Stimulated activated CD8-positive, alpha-beta memory T cell treated with anti-CD3 and anti-CD28 coated beads, Interleukin-7, amount 100 ng/mL, for 4 hours (primary cell): ENCODE results near the gene TBC1D24.

Experiments
- DNase-seq, 2 donors: peaks; one replicate each; pipeline ENCODE4 v3.0.0-alpha.2; 2020; ENCODE audit warnings: low read depth in 2 of 2

TBC1D24 gene

DNA sequence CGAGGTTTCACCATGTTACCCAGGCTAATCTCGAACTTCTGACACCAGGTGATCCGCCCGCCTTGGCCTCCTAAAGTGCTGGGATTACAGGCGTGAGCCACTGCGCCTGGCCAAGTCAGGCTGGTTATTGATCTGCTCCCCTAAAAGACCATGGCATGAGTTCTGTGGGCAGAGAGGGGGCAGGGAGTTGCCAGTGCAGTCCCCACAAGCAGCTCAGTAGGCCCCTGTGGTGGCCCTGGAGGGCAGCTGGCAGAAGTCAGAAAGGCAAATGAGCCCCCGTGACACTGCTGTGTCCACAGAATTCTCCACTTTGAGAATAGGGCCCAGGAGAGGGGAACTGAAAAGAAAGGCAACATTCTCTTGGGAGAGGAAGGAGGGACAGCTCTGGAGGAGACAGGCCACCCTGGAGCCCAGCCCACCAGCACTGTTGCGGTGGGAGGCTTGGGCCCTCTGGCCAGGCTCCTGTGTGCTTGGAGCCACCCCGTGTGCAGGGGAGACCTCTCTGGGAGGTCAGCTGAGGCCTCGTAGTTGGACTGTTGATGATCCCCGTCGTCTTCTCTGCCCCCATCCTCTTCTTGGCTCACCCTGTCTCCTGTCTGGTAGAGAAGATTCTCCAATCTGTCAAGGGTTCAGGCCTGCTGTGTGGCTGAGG, 43.2 kb downstream of the TBC1D24 start:
- no peak for DNase-seq

DNA sequence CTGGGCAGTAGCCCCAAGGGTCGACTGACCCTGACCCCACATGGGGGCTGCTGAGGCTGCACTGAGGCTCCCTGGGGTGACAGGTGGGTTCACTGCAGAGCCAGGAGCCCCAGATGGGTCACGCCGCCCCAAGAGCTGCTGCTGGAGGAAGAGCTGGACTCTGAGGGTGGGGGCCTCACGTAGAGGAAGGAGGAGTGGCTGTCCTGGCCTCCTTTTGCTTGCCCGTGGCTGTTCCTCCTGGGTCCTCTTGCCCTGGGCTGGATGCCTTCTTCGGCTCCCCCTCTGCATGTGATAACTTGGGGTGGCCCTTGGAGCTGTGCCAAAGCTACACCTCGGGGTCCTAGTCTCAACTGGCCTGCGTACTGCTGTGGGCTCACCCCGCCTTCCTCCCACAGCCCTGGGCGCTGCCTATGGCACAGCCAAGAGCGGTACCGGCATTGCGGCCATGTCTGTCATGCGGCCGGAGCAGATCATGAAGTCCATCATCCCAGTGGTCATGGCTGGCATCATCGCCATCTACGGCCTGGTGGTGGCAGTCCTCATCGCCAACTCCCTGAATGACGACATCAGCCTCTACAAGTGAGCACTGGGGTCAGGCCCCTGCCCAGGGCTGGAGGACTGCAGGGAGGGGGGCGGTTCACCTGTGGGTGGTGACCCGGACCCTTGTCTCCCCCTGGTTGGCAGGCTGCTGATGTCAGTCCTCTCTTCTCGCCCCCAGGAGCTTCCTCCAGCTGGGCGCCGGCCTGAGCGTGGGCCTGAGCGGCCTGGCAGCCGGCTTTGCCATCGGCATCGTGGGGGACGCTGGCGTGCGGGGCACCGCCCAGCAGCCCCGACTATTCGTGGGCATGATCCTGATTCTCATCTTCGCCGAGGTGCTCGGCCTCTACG, 44.1 kb downstream of the TBC1D24 start:
- DNase-seq, result no peak

DNA sequence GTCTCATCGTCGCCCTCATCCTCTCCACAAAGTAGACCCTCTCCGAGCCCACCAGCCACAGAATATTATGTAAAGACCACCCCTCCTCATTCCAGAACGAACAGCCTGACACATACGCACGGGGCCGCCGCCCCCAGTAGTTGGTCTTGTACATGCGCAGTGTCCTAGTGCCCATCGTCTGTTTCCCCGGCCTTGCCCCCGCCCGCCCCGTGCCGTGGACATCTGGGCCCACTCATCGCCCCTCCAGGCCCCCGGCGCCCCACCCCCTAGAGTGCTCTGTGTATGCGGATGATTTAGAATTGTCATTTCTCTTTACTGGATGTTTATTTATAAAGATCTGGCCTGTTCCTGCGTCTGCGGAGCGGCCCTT, 44.8 kb downstream of the TBC1D24 start:
- no peak for DNase-seq

DNA sequence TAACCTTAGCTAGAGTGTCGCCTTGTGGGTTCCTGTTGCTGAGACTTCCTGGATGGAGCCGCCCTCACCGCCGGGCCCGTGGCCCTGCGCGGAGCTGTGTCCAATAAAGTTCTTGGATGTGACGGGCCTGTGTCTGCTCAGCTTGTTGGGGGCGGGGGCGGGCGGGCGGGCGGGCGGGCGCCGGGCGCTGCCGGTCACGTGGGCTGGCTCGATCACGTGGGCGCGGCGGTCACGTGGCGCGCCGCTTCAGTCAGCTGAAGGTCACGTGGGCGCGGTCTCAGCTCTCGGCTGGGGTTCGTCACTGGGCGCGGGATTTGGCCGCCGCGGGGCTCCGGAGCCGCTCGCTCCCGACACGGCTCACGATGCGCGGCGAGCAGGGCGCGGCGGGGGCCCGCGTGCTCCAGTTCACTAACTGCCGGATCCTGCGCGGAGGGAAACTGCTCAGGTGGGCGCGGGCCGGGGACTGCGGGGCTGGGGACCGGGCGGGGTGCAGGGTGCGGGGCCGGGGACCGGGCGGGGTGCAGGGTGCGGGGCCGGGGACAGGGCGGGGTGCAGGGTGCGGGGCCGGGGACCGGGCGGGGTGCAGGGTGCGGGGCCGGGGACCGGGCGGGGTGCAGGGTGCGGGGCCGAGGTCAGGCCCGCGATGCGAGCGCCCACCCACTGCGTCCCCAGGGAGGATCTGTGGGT, 45.3 kb downstream of the TBC1D24 start, which contains the start of gene AMDHD2:
Gene AMDHD2 (plus strand): TSS at position 275 of the 687 bp plus-strand sequence. CDS start 88 bp downstream, at position 363.
- peak; percentile 73 to 87 for DNase-seq

DNA sequence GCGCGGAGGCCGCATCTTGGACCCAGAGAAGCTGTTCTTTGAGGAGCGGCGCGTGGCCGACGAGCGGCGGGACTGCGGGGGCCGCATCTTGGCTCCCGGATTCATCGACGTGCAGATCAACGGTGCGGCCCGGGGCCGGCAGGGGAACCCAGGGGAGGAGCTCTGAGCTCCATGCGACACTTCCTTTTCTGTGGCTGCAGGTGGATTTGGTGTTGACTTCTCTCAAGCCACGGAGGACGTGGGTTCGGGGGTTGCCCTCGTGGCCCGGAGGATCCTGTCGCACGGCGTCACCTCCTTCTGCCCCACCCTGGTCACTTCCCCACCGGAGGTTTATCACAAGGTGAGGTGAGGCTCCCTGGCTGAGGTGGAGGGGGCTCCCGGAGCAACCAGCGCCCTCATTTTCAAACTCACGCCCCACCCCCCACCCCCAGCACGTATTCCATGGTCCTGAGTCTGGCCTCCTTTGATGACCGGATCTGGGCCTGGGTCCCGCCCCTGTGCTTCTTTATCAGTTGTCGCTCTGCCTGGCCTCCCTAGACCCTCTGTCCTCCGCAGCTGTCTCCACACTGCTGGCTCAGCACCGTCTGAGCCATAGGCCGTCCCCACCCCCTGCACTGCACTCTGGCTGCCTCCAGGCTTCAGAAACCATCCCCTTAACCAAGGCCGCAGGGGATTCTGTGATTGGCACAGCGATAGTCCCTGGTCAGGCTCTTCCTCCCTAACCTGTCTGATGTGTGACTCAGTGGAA, 46.0 kb downstream of the TBC1D24 start:
- peak in 1 of 2 donors; percentile 25 for DNase-seq

DNA sequence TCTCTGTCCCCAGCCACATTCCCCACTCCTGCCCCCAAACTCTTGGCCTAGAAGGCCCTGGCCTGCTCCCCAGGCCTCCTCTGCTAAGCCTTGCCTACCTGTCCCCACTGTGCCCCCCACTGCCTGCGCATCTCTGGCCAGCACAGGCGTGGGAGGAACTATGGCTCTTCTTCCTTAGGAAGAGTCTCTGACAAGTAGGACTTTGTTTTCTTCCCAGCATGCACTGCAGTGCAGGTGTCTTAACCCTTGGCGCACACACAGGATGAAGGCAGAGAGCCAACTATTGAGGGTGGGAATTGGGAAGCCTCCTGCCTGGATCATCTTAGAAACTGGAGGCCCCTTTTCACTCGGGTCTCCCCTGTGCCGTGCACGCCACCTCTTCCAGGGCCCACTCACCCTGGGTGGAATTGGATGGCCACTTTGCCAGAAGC, 48.9 kb downstream of the TBC1D24 start:
- DNase-seq, result no peak

DNA sequence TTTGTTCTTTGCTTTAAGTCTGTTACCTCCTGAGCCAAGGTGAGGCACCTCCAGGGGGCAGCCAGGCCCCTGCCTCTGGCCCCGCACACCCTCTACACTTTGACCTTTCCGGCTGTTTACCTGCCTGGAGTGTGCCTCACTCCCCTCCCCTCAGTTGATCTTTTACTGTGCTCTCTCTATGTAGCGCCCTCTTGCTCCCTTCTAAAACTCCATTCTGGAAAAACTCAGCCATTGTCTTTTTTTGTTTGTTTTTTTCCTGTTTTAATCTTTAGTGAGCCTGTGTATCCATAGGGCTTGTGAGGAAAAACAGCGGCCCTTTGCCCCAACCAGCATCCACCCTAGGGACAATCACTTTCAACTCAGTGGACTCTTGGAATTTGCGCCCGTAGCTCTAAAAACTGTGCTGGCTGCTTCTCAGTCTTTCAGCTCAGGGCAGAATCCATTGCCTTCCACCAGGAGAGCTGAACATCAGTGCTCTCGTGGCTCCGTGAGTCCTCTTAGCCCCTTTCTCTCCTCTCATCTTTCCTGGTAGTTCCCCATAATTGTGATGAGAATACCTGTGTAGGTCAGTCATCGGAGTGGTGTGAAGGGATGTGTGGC, 49.5 kb downstream of the TBC1D24 start:
- no peak for DNase-seq

DNA sequence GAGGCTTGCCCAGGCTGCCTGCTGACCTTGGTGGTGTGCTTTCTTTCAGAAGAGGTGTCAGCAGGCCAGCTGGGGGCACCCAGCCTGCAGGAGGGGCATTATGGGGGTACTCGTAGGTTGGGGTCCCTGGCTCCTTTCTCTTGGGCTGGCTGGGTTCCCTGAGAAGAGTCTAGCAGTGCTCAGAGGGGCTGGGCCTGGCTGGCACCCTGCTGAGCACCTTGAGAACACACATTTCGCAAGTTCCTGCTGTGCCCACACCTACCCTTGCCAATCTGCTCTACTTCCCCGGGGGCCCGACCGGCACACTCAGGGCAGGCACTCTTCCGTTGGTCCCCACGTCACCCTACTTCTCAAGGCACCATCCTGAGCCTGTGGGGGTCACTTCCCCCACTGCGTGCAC, 51.2 kb downstream of the TBC1D24 start:
- no peak for DNase-seq

DNA sequence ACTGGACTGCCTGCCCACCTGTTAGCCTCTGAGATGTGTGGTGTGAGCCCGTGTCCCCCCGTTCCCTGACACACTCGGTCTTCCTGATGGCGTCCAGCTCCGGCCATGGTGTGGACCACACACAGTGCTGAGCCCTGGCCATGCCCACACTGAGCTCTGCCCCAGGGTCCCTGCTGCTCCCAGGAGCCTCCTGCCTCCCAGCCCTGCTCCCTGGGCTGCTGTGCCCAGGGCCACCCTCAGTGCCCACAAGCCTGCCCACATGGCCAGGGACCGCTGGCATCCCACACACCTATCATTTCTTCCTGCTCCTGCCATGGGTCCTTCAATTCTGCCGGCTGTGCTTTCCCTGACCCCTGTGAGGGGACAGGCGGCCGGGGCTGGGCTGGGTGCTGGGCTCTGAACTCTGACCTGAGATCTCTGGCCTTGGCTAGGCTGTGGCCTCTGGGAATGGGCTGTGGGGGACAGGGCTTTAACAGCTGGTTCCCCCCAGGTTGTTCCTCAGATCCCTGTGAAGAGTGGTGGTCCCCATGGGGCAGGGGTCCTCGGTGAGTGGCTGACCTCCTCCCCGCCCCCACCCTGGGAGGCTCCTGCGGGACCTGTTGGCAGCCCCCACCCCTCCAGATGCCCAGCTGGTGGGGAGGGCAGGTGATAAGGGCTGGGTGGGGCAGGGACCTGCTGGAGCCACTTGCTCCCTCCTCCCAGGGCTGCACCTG, 52.3 kb downstream of the TBC1D24 start:
- no peak for DNase-seq

DNA sequence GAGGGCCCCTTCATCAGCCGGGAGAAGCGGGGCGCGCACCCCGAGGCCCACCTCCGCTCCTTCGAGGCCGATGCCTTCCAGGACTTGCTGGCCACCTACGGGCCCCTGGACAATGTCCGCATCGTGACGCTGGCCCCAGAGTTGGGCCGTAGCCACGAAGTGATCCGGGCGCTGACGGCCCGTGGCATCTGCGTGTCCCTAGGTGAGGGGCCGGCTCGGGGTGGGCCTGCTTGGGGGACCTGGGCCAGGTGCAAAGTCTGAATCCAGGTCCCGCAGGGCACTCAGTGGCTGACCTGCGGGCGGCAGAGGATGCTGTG, 52.8 kb downstream of the TBC1D24 start:
- DNase-seq, result no peak

DNA sequence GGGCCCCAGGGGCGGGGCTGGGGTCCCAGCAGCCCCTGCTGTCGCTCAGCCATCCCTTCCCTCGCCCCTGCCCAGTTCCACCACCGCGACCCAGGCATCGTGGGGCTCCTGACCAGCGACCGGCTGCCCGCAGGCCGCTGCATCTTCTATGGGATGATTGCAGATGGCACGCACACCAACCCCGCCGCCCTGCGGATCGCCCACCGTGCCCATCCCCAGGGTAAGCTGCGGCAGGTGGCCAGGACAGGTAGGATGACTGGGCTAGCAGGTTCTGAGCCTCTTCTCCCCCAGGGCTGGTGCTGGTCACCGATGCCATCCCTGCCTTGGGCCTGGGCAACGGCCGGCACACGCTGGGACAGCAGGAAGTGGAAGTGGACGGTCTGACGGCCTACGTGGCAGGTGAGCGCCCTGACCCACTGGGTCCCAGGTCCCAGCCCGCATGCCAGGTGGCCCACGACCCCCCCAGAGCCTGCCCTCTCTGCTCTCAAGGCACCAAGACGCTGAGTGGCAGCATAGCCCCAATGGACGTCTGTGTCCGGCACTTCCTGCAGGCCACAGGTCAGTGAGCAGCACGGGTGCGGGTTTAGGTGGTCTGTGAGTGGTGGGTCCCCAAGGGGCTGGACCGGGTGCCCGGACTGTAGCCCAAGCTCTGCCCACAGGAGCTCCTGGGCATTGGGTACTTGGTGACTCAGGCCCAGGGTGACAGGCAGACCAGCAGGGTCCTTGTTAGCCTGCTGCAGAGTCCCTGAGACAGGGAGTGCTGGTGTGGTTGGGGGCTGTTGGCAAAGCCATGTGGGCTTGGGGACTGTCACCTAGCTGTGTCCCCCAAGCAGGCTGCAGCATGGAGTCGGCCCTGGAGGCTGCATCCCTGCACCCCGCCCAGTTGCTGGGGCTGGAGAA, 53.5 kb downstream of the TBC1D24 start:
- DNase-seq, result no peak

DNA sequence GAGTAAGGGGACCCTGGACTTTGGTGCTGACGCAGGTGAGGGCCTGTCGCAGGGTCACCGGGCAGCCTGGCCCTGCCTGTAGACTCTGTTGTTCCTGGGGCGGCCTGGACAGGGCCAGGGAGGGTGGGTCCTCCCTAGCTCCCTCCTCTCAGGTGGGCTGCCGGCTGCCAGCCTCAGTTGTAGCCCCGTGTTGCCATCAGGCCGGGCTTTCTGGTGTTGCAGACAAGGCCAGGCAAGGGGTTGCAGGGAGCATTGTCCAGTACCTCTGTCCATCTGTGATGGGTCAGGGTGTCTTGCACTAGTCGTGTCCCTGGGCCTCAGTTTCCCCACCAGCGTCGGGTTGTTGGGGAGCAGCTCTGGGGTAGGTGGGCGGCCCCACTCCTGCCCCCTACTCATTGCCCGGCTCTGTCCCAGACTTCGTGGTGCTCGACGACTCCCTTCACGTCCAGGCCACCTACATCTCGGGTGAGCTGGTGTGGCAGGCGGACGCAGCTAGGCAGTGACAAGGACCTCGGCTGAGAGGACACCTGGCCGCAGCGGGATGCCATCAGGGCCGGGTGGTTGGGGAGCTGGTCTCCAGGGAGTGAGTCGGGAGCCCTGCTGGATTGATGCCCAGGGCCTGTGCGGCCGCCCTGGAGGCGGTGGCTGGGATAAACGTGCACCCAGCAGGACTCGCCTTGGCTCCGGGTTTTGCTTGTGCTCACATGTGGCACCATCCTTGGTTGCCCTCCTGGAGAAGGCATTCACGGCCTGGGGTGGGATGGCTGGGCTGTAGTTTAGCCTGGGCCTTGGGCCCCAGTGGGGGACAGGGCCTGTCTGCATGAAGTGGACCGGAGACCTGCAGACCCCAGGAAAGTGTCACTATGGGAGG, 54.4 kb downstream of the TBC1D24 start:
- DNase-seq, result no peak

DNA sequence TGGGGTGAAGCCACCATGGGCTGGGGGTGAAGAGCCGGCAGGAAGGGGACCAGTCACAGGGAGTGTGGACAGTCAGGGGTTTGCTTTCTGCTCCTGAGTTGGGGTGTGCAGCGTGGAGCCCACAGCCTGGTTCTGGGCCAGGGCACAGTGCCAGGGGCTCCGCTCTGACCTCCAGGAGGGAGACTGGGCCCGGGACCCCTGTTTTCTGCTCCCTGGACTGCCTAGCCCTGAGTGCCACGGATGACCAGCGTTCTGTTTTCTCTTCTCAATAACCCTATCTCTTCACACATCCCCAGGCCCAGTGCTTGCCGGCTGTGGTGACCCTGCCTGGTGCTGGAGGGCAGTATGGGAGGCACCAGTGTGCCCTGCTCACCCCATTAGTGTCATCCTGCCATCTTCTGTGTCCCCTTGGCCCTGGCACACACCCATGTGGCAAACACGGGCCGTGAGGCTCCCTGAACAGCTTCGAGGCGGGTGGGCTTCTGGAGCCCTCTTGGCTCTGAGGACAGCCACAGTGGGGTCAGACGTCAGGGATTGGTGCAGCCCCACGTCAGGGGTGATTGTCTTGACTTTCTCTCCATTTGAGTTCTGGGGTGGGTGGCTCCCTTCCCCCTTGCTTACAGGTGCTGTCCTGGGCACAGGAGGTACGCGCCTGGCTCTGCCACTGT, 55.2 kb downstream of the TBC1D24 start:
- no peak for DNase-seq

DNA sequence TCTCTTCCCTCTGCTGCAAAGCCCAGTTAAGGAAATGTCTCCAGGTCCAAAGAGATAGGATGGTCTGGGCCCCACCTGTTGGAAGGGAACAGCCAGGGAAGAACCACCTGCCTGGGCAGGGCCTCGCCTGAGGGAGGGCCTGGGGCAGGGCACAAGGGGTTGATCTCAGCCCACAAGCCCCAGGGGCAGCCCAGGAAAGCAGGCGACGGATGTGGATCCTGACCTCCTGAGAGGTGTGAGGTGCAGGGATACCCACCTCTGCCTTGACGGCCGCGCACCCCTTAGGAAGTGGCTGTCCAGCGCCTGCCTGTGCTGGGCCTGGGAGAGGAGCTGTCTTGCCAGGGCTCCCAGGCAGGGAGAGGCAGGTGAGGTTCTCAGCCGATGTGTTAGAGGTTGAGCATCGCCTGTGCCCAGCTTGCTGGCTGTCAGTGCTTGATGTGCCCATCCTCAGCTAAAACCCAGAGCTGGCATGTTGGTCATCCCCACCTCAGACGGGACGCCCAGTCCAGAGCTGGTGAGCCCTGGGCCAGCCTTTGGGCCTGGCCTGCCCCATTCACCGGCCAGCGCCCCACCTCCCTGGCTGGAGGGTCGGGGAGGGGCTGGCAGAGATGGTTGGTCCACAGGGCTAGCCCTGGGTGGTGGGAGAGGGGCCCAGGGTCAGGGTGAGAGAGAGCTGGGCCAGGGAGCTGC, 55.8 kb downstream of the TBC1D24 start:
- DNase-seq, result no peak

DNA sequence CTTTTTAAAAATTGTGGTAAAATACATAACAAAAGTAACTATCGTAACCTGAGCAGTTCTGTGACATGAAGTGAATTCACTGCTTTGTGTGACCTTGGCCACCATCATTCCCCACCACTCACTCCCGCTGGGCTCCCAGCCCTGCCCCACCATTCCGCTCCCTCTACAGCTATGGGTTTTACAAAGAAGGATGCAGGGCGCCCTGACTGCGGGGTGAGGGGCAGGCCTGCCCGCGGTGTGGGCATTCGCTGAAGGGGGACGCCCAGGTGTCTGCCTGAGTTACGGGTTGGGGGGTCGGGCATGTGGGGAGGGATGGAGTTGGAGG, 56.4 kb downstream of the TBC1D24 start, which contains the start of gene CEMP1:
Gene CEMP1 (minus strand): TSS at position 38 of the 325 bp plus-strand sequence. CDS start 335 bp downstream, outside the sequence.
- no peak for DNase-seq

DNA sequence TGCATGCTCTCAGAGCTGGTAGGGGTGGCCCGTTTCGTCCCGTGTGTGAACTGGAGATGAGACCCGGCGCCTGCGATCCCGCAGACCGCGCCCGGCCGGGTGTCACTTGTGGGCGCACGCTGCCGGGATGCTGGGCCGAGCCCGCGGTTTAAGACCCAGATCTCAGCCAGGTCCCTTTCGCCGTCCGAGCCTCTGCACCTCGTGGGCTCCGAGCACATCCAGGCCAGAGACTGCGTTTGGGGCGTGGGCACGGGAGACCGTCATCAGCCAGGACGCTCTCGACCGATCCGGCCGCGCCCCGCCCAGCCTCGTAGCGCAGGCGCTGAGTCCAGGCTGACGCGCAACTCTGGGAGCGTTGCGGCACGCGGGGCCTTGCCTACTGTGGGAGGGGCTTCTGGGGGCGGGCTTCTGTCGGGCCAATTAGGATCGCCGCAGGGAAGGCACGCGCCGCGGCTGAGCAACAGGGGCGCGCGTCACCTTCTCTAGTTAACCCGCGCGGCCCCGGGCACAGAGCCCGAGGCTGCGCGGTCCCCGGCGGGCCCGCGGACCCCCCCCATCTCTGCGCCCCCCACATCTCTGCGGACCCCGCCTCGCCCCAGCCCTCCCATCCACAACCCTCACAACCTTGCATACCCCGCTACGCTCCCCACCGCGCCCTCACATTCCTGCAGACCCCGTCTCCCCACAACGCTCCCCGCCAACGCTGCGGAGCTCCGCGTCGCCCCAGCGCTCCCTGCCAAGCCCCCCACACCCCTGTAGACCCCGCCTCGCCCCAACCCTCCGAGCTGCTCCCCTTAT, 57.0 kb downstream of the TBC1D24 start:
- peak; percentile 94 to 98 for DNase-seq
